SIG-M5 treated with dmso at 0.1 percent for 504 hours (cell line): ENCODE results near the gene DAAM1.

Experiments used
- DNase-seq: peaks from one replicate; lab custom pipeline; 2025; ENCODE audit not compliant: unreplicated experiment; lab: John Stamatoyannopoulos, UW

DAAM1 gene

GRCh38 chr14:59282378-59282765, 93.9 kb downstream of the DAAM1 start:
- DNase-seq = peak; percentile 13

GRCh38 chr14:59283361-59283760, 94.9 kb downstream of the DAAM1 start:
- DNase-seq = no peak

GRCh38 chr14:59284059-59284458, 95.6 kb downstream of the DAAM1 start:
- DNase-seq = no peak

GRCh38 chr14:59292028-59292427, 103.6 kb downstream of the DAAM1 start:
- no peak for DNase-seq

GRCh38 chr14:59292921-59293534, 104.6 kb downstream of the DAAM1 start:
- DNase-seq = no peak

- no peak for DNase-seq
Observed at GRCh38 chr14:59293935-59294661, 105.6 kb downstream of the DAAM1 start.

- no peak for DNase-seq
Observed at GRCh38 chr14:59294662-59294992, 106.2 kb downstream of the DAAM1 start.

- DNase-seq = no peak
Observed at GRCh38 chr14:59295951-59296350, 107.5 kb downstream of the DAAM1 start.

- DNase-seq = no peak
Observed at GRCh38 chr14:59296508-59296907, 108.0 kb downstream of the DAAM1 start.

GRCh38 chr14:59297071-59297776, 108.8 kb downstream of the DAAM1 start:
- DNase-seq = no peak

GRCh38 chr14:59299731-59300130, 111.3 kb downstream of the DAAM1 start:
- no peak for DNase-seq

GRCh38 chr14:59301354-59301753, 112.9 kb downstream of the DAAM1 start:
- DNase-seq = peak; percentile 10

- no peak for DNase-seq
Observed at GRCh38 chr14:59302313-59302712, 113.8 kb downstream of the DAAM1 start.

- no peak for DNase-seq
Observed at GRCh38 chr14:59303216-59303615, 114.7 kb downstream of the DAAM1 start.

GRCh38 chr14:59305231-59305630, 116.8 kb downstream of the DAAM1 start:
- no peak for DNase-seq

- no peak for DNase-seq
Observed at GRCh38 chr14:59305836-59306555, 117.5 kb downstream of the DAAM1 start.

GRCh38 chr14:59306775-59307174, 118.3 kb downstream of the DAAM1 start:
- DNase-seq = no peak

- no peak for DNase-seq
Observed at GRCh38 chr14:59308086-59308485, 119.6 kb downstream of the DAAM1 start.

GRCh38 chr14:59308673-59309072, 120.2 kb downstream of the DAAM1 start:
- DNase-seq = no peak

GRCh38 chr14:59309291-59309900, 120.9 kb downstream of the DAAM1 start:
- no peak for DNase-seq

- peak; percentile 60 for DNase-seq
Observed at GRCh38 chr14:59310633-59311032, 122.2 kb downstream of the DAAM1 start.
